GM19468 (cell line): ENCODE results near the gene IDUA.

Experiments
- ATAC-seq: cut with Tn5 transposase; IDR thresholded peaks from one replicate; pipeline ENCODE4 v1.9.1; 2021; ENCODE audit warnings: mild to moderate bottlenecking, moderate library complexity, moderate number of reproducible peaks; ENCODE audit not compliant: unreplicated experiment; ENCODE audit errors: extremely low read depth

Gene IDUA

DNA sequence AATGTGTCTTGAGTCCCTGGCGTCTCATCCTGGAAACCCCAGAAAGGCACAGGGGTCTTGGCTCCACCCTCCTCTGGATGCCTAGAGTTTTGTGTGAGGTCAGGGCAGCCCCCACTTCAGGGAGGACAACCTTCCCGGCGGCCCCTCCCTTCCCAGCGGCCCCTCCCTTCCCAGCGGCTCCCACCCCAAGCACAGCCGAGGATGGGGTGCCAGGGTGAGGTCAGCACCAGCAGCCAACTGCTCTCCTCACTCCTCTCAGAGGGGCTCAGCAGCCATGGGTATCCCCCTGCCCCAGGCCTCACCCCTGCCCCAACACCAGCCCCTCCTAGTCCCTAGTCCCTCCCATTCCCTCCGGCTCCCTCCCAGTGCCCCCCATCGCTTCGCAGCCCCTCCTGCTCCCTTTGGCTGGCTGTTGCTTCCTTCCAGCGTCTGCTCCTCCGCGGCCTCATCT lies 30.9 kb upstream of the IDUA start:
- ATAC-seq, result no peak

DNA sequence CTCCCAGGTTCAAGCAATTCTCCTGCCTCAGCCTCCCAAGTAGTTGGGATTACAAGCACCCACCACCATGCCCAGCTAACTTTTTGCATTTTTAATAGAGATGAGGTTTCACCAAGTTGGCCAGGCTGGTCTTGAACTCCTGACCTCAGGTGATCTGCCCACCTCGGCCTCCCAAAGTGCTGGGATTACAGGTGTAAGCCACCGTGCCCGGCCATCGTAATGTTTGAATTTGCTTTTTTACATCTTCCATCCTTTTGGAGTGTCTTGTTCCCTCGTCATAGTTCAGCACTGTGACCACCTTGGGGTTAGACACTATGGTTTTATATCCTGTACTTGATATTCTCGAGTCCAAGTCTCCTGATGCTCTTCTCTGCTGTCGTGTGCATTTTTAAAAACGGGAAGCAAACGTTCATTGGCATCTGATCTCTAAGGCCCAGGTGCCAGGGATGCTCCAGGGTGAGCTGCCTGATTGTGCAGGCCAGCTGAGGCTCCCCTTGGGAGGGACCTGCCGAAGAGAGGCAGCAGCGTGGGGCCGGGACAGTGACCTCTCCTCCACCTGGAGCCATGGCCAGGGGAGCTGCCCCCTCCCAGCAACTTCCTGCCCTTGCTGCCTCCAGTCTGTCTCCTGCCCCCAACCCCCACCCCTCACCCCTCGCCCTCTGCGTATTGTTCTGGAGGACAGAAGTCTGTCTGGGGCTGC lies 30.2 kb upstream of the IDUA start:
- no peak for ATAC-seq

DNA sequence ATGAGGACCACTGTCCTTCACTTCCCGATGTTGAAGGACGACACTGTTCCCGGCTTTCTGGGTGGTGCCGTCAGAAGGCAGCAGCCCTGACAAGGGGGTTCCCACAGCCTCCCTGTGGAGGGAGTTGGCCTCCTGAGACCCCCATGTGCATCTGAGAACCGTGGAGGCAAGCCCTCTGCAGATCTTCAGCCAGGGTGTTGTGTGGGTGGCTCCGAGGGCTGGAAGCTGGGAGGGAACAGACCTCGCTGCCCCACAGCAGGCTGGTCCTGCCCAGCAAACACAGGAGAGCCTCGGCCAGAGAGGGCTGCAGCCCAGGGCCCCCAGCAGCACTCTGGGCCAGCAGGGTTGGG lies 29.6 kb upstream of the IDUA start:
- ATAC-seq, result no peak

DNA sequence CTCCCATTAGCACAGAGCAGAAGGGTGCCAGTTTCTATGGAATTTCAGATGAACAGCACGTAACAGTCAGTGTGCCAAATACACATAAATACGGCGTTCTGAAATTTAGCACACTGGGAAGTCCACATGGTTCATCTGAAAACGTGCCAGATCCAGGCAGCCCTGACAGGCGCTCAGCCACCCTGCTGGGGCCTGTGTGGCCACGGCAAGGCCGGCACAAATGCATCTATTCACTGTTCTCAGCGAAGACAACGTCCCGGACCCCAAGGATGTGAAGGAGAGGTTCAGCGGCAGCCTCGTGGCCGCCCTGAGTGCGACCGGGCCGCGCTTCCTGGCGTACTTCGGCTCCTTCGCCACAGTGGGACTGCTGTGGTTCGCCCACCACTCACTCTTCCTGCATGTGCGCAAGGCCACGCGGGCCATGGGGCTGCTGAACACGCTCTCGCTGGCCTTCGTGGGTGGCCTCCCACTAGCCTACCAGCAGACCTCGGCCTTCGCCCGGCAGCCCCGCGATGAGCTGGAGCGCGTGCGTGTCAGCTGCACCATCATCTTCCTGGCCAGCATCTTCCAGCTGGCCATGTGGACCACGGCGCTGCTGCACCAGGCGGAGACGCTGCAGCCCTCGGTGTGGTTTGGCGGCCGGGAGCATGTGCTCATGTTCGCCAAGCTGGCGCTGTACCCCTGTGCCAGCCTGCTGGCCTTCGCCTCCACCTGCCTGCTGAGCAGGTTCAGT lies 29.1 kb upstream of the IDUA start:
- no peak for ATAC-seq

DNA sequence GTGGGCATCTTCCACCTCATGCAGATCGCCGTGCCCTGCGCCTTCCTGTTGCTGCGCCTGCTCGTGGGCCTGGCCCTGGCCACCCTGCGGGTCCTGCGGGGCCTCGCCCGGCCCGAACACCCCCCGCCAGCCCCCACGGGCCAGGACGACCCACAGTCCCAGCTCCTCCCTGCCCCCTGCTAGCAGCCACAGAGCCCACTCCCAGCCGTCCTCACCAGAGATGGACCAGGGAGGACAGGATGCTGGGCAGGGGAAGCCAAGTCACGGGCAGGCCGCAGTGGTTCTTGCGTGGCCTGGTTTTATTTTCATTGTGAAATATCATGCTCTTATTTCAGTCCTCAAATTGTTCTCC lies 28.6 kb upstream of the IDUA start:
- no peak for ATAC-seq

- ATAC-seq, result no peak
Measured at GRCh38 chr4:958696-959337, 28.0 kb upstream of the IDUA start.

DNA sequence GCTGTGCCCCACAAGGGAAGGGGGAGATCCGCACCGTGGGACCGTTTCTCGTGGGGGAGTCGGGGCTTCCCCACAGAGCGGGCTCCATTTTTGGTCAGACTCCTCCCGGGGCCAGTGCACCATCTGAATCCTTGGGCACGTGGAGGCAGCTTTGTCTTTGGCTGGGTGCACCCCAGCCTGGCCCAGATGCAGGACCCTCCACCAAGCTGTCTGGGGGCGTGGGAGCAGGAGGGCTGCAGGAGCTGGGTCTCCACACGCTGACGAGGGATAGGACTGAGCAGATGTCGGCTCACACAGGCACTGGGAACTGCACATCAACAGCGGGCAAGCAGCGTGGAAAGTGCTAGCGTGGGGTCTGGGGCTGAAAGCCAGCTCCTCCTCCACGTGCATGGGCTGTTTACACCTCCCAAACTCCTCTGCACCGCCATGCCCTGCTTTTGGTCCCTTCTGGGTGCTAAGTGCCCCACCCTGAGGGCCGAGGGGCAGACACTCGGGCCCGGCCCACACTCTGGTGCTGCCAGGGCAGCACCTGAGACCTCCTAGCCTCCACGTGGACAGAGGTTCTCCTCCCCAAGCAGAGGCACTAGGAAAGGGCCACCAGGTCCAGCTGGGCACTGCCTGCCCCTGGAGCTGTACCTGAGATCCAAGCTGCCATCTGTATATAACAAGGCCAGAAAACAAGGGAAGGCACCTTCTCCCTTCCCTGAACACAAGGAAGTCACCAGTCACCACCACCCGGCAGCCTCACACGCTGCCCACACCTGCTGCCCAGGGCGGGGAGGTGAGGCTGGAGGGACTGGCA lies 27.3 kb upstream of the IDUA start:
- no peak for ATAC-seq

- ATAC-seq, result no peak
Measured at GRCh38 chr4:960140-960635, 26.7 kb upstream of the IDUA start.

- no peak for ATAC-seq
Measured at GRCh38 chr4:960636-961350, 26.1 kb upstream of the IDUA start.

DNA sequence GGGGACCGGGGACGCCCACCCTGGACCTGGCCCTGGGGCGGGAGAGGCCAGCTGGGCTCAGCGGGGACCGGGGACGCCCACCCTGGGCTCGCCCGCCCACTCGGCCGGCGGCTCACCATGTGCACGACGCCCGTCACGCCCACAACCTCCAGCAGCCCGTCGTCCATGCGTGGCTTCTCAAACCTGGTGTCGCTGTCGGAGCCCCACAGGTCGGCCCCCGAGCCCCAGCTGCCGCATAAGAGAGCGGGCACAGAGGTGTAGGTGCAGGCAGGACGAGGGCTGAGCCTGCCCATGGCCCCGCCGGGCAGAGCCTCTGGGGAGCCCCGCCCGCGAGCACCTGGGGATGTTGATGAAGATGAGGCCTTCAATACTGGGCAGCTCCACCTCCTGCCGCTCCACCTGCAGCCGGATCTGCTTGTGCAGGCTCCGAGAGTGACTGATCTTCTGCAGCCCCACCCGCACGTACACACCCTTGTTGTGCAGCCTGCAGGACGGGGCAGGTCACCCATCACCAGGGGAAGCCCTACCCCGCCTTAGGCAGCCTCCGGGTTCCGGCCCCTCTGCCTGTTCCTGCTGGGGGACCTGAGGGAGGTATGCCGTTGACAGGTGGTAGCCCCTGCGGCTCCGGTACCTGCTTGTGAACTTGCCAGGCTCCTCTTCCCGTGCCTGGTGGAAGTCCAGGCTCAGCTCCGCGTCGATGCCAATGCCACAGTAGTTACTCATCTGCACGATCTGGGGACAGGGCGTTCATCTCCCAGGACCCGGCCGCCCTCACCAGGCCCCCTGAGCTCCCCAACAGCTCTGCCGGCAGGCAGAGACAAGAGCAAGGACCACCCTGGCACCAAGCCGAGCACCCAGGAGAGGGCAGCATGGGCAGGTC lies 25.3 kb upstream of the IDUA start:
- ATAC-seq, result no peak

DNA sequence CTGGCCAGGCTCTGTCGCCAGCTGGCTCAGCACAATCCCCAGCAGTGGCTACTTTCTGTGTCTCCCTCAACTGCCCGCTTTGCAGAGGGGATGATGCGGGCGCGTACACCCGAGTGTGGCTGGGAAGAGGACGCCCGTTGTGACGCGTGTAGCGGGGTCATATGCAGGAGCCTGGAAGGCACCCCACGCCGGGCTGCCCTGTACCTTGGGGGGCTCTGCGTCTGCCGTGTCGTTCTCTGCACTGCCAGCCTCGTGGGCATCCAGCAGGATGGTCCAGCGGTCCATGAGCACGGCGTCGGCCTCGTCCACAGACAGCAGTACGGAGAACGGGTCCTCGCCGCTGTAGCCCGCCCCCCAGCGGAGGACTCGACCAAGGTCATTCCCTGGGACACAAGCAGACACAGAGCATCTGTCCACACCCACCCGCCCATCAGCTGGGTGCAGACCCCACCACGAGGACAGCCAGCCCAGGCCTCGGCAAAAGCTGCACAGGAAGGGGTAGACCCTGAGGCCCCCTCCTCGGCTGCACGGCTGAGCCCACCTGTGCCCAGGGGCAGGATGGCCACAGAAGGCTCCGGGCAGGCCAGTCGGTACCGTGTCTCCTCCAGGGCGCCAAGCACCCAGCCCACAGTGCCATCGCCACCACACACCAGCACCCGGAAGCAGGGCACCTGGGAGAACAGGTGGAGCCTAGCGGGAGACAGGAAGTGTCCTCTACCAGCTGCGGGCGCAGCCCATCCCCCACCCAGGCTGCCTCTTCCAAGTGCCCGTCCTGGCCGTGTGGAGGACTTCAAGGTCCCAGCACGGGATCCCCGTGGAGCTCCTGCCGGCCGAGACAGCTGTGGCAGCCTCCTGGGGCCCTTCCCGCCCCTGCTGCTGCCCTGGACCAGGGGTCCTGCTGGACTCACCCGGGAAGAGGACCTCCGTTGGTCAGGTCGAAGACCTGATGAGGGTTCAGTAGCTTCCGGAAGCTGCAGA lies 24.3 kb upstream of the IDUA start:
- no peak for ATAC-seq

GRCh38 chr4:963276-964225 lies 23.3 kb upstream of the IDUA start:
- no peak for ATAC-seq

GRCh38 chr4:964346-965025 lies 22.4 kb upstream of the IDUA start:
- ATAC-seq, result no peak

DNA sequence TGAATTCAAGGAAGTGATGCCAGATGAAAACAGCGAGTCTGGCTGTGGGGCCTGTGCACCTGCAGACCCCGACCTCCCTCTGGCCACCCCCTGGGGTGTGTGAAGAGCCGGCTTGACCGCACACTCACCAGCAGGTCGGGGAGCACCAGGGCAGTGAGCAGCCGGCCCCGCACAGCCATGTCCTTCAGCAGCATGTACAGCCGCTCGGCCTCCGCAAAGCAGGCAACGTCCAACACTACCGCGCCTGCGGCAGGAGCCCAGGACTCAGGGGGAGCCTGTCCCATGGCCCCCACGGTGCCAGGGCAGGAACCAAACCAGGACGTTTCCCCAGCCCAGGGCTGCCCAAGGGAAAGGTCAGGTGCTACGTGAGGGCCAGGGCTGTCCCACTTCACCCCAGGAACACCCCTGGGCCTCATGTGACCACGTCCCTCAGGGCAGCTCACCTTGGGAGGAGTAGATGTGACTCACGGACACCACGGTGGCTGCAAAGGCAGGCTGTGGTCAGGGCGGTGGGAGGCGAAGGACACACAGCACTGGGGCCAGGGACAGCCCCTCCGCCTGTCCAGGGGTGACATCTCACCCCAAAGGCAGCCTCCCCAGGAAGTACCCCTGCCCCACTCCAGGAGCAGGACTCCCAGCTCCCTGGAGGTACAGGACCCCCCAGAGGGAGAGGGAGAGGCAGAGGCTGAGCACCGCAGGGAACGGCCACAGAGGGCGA lies 21.6 kb upstream of the IDUA start:
- ATAC-seq, result no peak

GRCh38 chr4:965766-966134 lies 21.1 kb upstream of the IDUA start:
- no peak for ATAC-seq
